ENCODE measurements around the gene KXD1. TPM values are rescaled to one million over a fixed set of nuclear protein-coding genes. Genes with fewer than 3 reads are reported as not detected.
"Not testable (repeated sequence)": the region's sequence is repeated elsewhere in the genome, so short reads cannot be mapped to it uniquely, and the experiment has no call there.

Gene KXD1
- total RNA-seq, 1 donor from 2014 or later = 132 TPM

- H3K4me1 Mint-ChIP-seq (ENCODE audit: low read depth) = peaks cover 30% of the 10 kb centered on the region
- H3K27ac Mint-ChIP-seq = peak overlapping the region; percentile 92
- DNase-seq (ENCODE audit: low spot score) = no peak
- intact Hi-C loops (cut with micrococcal nuclease) = loop anchor here (5.0 kb wide), 1 partner anchor 257 kb away; no protein-coding TSS in a partner anchor
- H3K4me3 Mint-ChIP-seq (ENCODE audit: low read depth) = peak overlapping the region; percentile 84
- peaks cover 28% of the 10 kb centered on the region for H3K36me3 Mint-ChIP-seq (ENCODE audit: low read depth)
- no peaks in the 10 kb centered on the region for H3K9me3 Mint-ChIP-seq
- peaks cover 7% of the 10 kb centered on the region for H3K27me3 Mint-ChIP-seq (ENCODE audit: low read depth)
Observed at GRCh38 chr19:18590273-18591272, 32.9 kb downstream of the KXD1 start.

GRCh38 chr19:18591735-18592385, 34.2 kb downstream of the KXD1 start:
- intact Hi-C loops (cut with micrococcal nuclease) = loop anchor here (5.0 kb wide), 1 partner anchor 255 kb away; no protein-coding TSS in a partner anchor
- Mint-ChIP-seq H3K27me3 (ENCODE audit: low read depth) (peaks cover 14% of the 10 kb centered on the region), H3K27ac (no peak overlapping the region), H3K4me3 (ENCODE audit: low read depth) (peak overlapping the region; percentile 33), H3K9me3 (no peaks in the 10 kb centered on the region), H3K4me1 (ENCODE audit: low read depth) (peaks cover 26% of the 10 kb centered on the region), H3K36me3 (ENCODE audit: low read depth) (peaks cover 28% of the 10 kb centered on the region)
- no peak for DNase-seq (ENCODE audit: low spot score)

GRCh38 chr19:18592732-18593131, 35.1 kb downstream of the KXD1 start:
- H3K4me3 Mint-ChIP-seq (ENCODE audit: low read depth); DNase-seq (ENCODE audit: low spot score); H3K27ac Mint-ChIP-seq; H3K9me3 Mint-ChIP-seq: not testable (repeated sequence)
- Mint-ChIP-seq H3K27me3 (ENCODE audit: low read depth) (peaks cover 14% of the 10 kb centered on the region), H3K36me3 (ENCODE audit: low read depth) (peaks cover 28% of the 10 kb centered on the region), H3K4me1 (ENCODE audit: low read depth) (peaks cover 23% of the 10 kb centered on the region)
- intact Hi-C loops (cut with micrococcal nuclease) = loop anchor here (5.0 kb wide), 1 partner anchor 255 kb away; no protein-coding TSS in a partner anchor

GRCh38 chr19:18593367-18594095, 35.9 kb downstream of the KXD1 start:
- intact Hi-C loops (cut with micrococcal nuclease) = loop anchor here (5.0 kb wide), 1 partner anchor 254 kb away; no protein-coding TSS in a partner anchor
- Mint-ChIP-seq H3K4me1 (ENCODE audit: low read depth) (peaks cover 17% of the 10 kb centered on the region), H3K27ac (no peak overlapping the region), H3K36me3 (ENCODE audit: low read depth) (peaks cover 28% of the 10 kb centered on the region), H3K27me3 (ENCODE audit: low read depth) (peaks cover 14% of the 10 kb centered on the region), H3K9me3 (no peaks in the 10 kb centered on the region), H3K4me3 (ENCODE audit: low read depth) (peak overlapping the region; percentile 9)
- no peak for DNase-seq (ENCODE audit: low spot score)

- H3K27ac Mint-ChIP-seq = no peak overlapping the region
- intact Hi-C loops (cut with micrococcal nuclease) = loop anchor here (5.0 kb wide), 1 partner anchor 253 kb away; no protein-coding TSS in a partner anchor
- H3K4me1 Mint-ChIP-seq (ENCODE audit: low read depth) = peaks cover 17% of the 10 kb centered on the region
- H3K27me3 Mint-ChIP-seq (ENCODE audit: low read depth) = peaks cover 16% of the 10 kb centered on the region
- H3K36me3 Mint-ChIP-seq (ENCODE audit: low read depth) = peaks cover 28% of the 10 kb centered on the region
- H3K4me3 Mint-ChIP-seq (ENCODE audit: low read depth) = peak overlapping the region; percentile 66
- peak; percentile 63 for DNase-seq (ENCODE audit: low spot score)
- no peaks in the 10 kb centered on the region for H3K9me3 Mint-ChIP-seq
Observed at GRCh38 chr19:18594096-18594823, 36.6 kb downstream of the KXD1 start.

GRCh38 chr19:18594824-18595373, 37.2 kb downstream of the KXD1 start:
- peaks cover 13% of the 10 kb centered on the region for H3K4me1 Mint-ChIP-seq (ENCODE audit: low read depth)
- peak overlapping the region; percentile 66 for H3K4me3 Mint-ChIP-seq (ENCODE audit: low read depth)
- intact Hi-C loops (cut with micrococcal nuclease) = loop anchor here (5.0 kb wide), 1 partner anchor 252 kb away; no protein-coding TSS in a partner anchor
- H3K36me3 Mint-ChIP-seq (ENCODE audit: low read depth) = peaks cover 24% of the 10 kb centered on the region
- H3K27me3 Mint-ChIP-seq (ENCODE audit: low read depth) = peaks cover 16% of the 10 kb centered on the region
- H3K9me3 Mint-ChIP-seq = no peaks in the 10 kb centered on the region
- no peak for DNase-seq (ENCODE audit: low spot score)
- H3K27ac Mint-ChIP-seq = no peak overlapping the region

- Mint-ChIP-seq H3K27ac (no peak overlapping the region), H3K36me3 (ENCODE audit: low read depth) (peaks cover 19% of the 10 kb centered on the region), H3K27me3 (ENCODE audit: low read depth) (peaks cover 16% of the 10 kb centered on the region), H3K9me3 (no peaks in the 10 kb centered on the region), H3K4me3 (ENCODE audit: low read depth) (peak overlapping the region; percentile 39), H3K4me1 (ENCODE audit: low read depth) (peaks cover 9% of the 10 kb centered on the region)
- intact Hi-C loops (cut with micrococcal nuclease) = no loop called here
- DNase-seq (ENCODE audit: low spot score) = no peak
Observed at GRCh38 chr19:18595475-18595874, 37.8 kb downstream of the KXD1 start.

GRCh38 chr19:18596752-18597157, 39.1 kb downstream of the KXD1 start:
- Mint-ChIP-seq H3K36me3 (ENCODE audit: low read depth) (peaks cover 8% of the 10 kb centered on the region), H3K9me3 (no peaks in the 10 kb centered on the region), H3K27ac (no peak overlapping the region), H3K4me3 (ENCODE audit: low read depth) (no peak overlapping the region), H3K27me3 (ENCODE audit: low read depth) (peaks cover 18% of the 10 kb centered on the region), H3K4me1 (ENCODE audit: low read depth) (peaks cover 7% of the 10 kb centered on the region)
- no peak for DNase-seq (ENCODE audit: low spot score)
- intact Hi-C loops (cut with micrococcal nuclease) = no loop called here

- intact Hi-C loops (cut with micrococcal nuclease) = no loop called here
- H3K4me3 Mint-ChIP-seq (ENCODE audit: low read depth) = no peak overlapping the region
- DNase-seq (ENCODE audit: low spot score) = no peak
- H3K27me3 Mint-ChIP-seq (ENCODE audit: low read depth) = peaks cover 28% of the 10 kb centered on the region
- H3K9me3 Mint-ChIP-seq = no peaks in the 10 kb centered on the region
- H3K36me3 Mint-ChIP-seq (ENCODE audit: low read depth) = peaks cover 1% of the 10 kb centered on the region
- H3K27ac Mint-ChIP-seq = no peak overlapping the region
- H3K4me1 Mint-ChIP-seq (ENCODE audit: low read depth) = peaks cover 7% of the 10 kb centered on the region
Observed at GRCh38 chr19:18597809-18598660, 40.4 kb downstream of the KXD1 start.

GRCh38 chr19:18599485-18599884, 41.8 kb downstream of the KXD1 start:
- Mint-ChIP-seq H3K27ac (no peak overlapping the region), H3K27me3 (ENCODE audit: low read depth) (peaks cover 35% of the 10 kb centered on the region), H3K36me3 (ENCODE audit: low read depth) (no peaks in the 10 kb centered on the region), H3K9me3 (no peaks in the 10 kb centered on the region), H3K4me3 (ENCODE audit: low read depth) (no peak overlapping the region), H3K4me1 (ENCODE audit: low read depth) (peaks cover 6% of the 10 kb centered on the region)
- no peak for DNase-seq (ENCODE audit: low spot score)
- intact Hi-C loops (cut with micrococcal nuclease) = no loop called here
